ENCODE results near the gene CYSTM1.

GRCh38 chr5:140178482-140179116 is 3.6 kb downstream of the CYSTM1 start:
- TF ChIP-seq EZH2 (IDR thresholded peaks at IDR 0.05; ENCODE audit: insufficient read depth, poor library complexity, severe bottlenecking) = no peak
- TF ChIP-seq EZH2phosphoT487 (IDR thresholded peaks at IDR 0.05; ENCODE audit: insufficient read depth, low read depth) = no peak

All from GM23248 (cell line).